Measurements from ENCODE around the gene LGR6. TPM values are rescaled to one million over a fixed set of nuclear protein-coding genes. Genes with fewer than 3 reads are reported as not detected.

Gene LGR6
- total RNA-seq, 2 donors from 2014 or later = 1.3 to 1.6 TPM

DNA sequence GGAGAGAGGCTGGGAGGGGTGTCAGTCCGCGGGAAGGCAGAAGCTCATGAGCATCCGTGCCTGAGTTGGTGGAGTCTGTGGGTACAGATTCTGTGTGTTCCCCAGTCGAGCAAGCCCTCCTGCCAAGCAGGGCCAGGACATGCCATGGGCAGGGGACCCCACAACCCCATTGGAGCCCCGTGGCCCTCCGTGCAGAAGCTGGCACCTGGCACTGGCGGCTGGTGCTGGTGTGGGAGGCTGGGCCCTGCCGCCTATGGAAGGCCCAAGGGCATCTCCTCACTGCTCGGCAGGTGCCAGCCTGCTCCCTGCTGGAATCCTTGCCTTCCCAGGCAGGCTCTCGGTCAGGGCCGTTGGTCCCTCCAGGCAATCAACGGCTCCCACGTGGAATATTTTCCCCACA, 74.4 kb downstream of the LGR6 start:
- H3K27me3 ChIP-seq = no peaks in the 10 kb centered on the region
- no peak for DNase-seq

DNA sequence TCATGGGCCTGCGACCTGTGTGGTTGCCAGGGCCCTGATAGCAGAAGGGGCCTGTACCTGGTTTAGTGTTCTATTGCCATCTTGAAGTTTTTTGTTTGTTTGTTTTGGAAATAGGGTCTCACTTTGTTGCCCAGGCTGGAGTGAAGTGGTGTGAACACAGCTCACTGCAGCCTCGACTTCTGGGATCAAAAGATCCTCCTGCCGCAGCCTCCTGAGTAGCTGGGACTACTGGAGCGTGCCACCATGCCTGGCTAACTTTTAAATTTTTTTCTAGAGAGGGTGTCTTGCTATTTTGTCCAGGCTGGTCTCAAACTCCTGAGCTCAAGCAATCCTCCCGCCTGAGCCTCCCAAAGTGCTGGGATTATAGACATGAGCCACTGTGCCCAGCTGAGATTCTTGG, 75.2 kb downstream of the LGR6 start:
- DNase-seq = no peak
- Histone ChIP-seq H3K9me3 (no peaks in the 10 kb centered on the region), H3K4me1 (no peaks in the 10 kb centered on the region), H3K36me3 (no peaks in the 10 kb centered on the region), H3K27ac (no peak overlapping the region), H3K9ac (ENCODE audit: low read depth in 2 of 2, low read length in 2 of 2) (no peak overlapping the region), H3K4me3 (no peak overlapping the region), H3K27me3 (no peaks in the 10 kb centered on the region)
- TF ChIP-seq, protein P1, sequence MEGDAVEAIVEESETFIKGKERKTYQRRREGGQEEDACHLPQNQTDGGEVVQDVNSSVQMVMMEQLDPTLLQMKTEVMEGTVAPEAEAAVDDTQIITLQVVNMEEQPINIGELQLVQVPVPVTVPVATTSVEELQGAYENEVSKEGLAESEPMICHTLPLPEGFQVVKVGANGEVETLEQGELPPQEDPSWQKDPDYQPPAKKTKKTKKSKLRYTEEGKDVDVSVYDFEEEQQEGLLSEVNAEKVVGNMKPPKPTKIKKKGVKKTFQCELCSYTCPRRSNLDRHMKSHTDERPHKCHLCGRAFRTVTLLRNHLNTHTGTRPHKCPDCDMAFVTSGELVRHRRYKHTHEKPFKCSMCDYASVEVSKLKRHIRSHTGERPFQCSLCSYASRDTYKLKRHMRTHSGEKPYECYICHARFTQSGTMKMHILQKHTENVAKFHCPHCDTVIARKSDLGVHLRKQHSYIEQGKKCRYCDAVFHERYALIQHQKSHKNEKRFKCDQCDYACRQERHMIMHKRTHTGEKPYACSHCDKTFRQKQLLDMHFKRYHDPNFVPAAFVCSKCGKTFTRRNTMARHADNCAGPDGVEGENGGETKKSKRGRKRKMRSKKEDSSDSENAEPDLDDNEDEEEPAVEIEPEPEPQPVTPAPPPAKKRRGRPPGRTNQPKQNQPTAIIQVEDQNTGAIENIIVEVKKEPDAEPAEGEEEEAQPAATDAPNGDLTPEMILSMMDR (IDR thresholded peaks at IDR 0.05) = no peak
- intact Hi-C loops (cut with DNase I) = no loop called here

More for the DNA sequence above, 74.4 kb downstream of the LGR6 start:
- no peak overlapping the region for H3K9ac ChIP-seq (ENCODE audit: low read depth in 2 of 2, low read length in 2 of 2)
- H3K27ac ChIP-seq = no peak overlapping the region
- intact Hi-C loops (cut with DNase I) = no loop called here
- no peaks in the 10 kb centered on the region for H3K4me1 ChIP-seq
- H3K36me3 ChIP-seq = no peaks in the 10 kb centered on the region
- TF ChIP-seq, protein P1 (IDR thresholded peaks at IDR 0.05) = no peak
- H3K4me3 ChIP-seq = no peak overlapping the region
- H3K9me3 ChIP-seq = no peaks in the 10 kb centered on the region

GRCh38 chr1:202270871-202271326, 77.3 kb downstream of the LGR6 start:
- Histone ChIP-seq H3K9ac (ENCODE audit: low read depth in 2 of 2, low read length in 2 of 2) (no peak overlapping the region), H3K4me3 (no peak overlapping the region), H3K4me1 (no peaks in the 10 kb centered on the region), H3K27me3 (no peaks in the 10 kb centered on the region), H3K9me3 (no peaks in the 10 kb centered on the region), H3K27ac (no peak overlapping the region), H3K36me3 (no peaks in the 10 kb centered on the region)
- TF ChIP-seq, protein P1 (IDR thresholded peaks at IDR 0.05) = no peak
- DNase-seq = no peak
- intact Hi-C loops (cut with DNase I) = no loop called here

GRCh38 chr1:202272103-202272845, 78.7 kb downstream of the LGR6 start:
- DNase-seq = no peak
- no peaks in the 10 kb centered on the region for H3K36me3 ChIP-seq
- H3K27ac ChIP-seq = no peak overlapping the region
- no peak overlapping the region for H3K9ac ChIP-seq (ENCODE audit: low read depth in 2 of 2, low read length in 2 of 2)
- TF ChIP-seq, protein P1 (IDR thresholded peaks at IDR 0.05) = no peak
- intact Hi-C loops (cut with DNase I) = no loop called here
- H3K9me3 ChIP-seq = no peaks in the 10 kb centered on the region
- H3K4me1 ChIP-seq = no peaks in the 10 kb centered on the region
- H3K27me3 ChIP-seq = no peaks in the 10 kb centered on the region
- H3K4me3 ChIP-seq = no peak overlapping the region

- DNase-seq = peak; percentile 24
- Histone ChIP-seq H3K9me3 (no peaks in the 10 kb centered on the region), H3K36me3 (no peaks in the 10 kb centered on the region), H3K4me3 (no peak overlapping the region), H3K27ac (no peak overlapping the region), H3K9ac (ENCODE audit: low read depth in 2 of 2, low read length in 2 of 2) (no peak overlapping the region), H3K4me1 (no peaks in the 10 kb centered on the region), H3K27me3 (no peaks in the 10 kb centered on the region)
- intact Hi-C loops (cut with DNase I) = no loop called here
- TF ChIP-seq, protein P1 (IDR thresholded peaks at IDR 0.05) = no peak
Observed at GRCh38 chr1:202274611-202275010, 81.0 kb downstream of the LGR6 start.
